Common myeloid progenitor, CD34-positive (primary cell): ENCODE measurements around the gene INO80.
"Not testable (repeated sequence)": the region's sequence is repeated elsewhere in the genome, so short reads cannot be mapped to it uniquely, and the experiment has no call there.

ENCODE experiments used
- CTCF ChIA-PET: fragments of 350-600 bp; sonication (Branson Sonifier 250); formaldehyde crosslinking; loops from one replicate; lab custom pipeline; 2021; ENCODE audit warnings: antibody characterized with exemption; lab: Charles Lee
- POLR2A ChIA-PET: fragments of 350-600 bp; sonication (Branson Sonifier 250); formaldehyde crosslinking; loops from one replicate; lab custom pipeline; 2021; ENCODE audit warnings: antibody characterized with exemption; lab: Charles Lee
- DNase-seq, 3 donors: peaks; one replicate each; pipeline versions ENCODE4 v3.0.0 to v3.0.0-alpha.2; 2013
- H3K27ac ChIP-seq, 2 experiments: 1 replicate in 1 of 2; 2 replicates in 1 of 2; pipeline ENCODE4 v1.7.0; 2013; ENCODE audit warnings: inconsistent platforms in 2 of 2, low read length in 2 of 2, mild to moderate bottlenecking in 2 of 2, low read depth in 1 of 2, moderate library complexity in 1 of 2; ENCODE audit not compliant: severe bottlenecking in 2 of 2, insufficient read depth in 1 of 2, poor library complexity in 1 of 2
- H3K27me3 ChIP-seq, 5 experiments: replicated peaks in 2 of 5; 1 replicate in 3 of 5; 2 replicates in 2 of 5; pipeline versions ENCODE4 v1.6.1 to v1.7.0; 2013; ENCODE audit warnings: low read length in 4 of 5, mild to moderate bottlenecking in 2 of 5, moderate library complexity in 2 of 5, inconsistent platforms in 1 of 5; ENCODE audit not compliant: insufficient read depth in 5 of 5, control insufficient read depth in 4 of 5
- H3K36me3 ChIP-seq, 4 experiments: 1 replicate in 2 of 4; 2 replicates in 2 of 4; pipeline versions ENCODE4 v1.6.1 to v1.7.0; 2013; ENCODE audit warnings: low read length in 3 of 4, control low read depth in 1 of 4, mild to moderate bottlenecking in 1 of 4; ENCODE audit not compliant: control insufficient read depth in 4 of 4, insufficient read depth in 4 of 4
- H3K4me1 ChIP-seq, 4 experiments: 1 replicate in 3 of 4; 2 replicates in 1 of 4; pipeline versions ENCODE4 v1.6.1 to v1.7.1; 2013; ENCODE audit warnings: low read length in 3 of 4, mild to moderate bottlenecking in 3 of 4, control low read depth in 1 of 4, inconsistent platforms in 1 of 4, moderate library complexity in 1 of 4; ENCODE audit not compliant: control insufficient read depth in 4 of 4, insufficient read depth in 4 of 4; ENCODE audit errors: control extremely low read depth in 1 of 4
- H3K4me3 ChIP-seq, 7 experiments: 1 replicate in 4 of 7; 2 replicates in 3 of 7; pipeline versions ENCODE4 v1.5.1 to v1.7.0; 2013; ENCODE audit warnings: mild to moderate bottlenecking in 7 of 7, low read length in 6 of 7, moderate library complexity in 6 of 7, inconsistent platforms in 2 of 7, low read depth in 2 of 7, control low read depth in 1 of 7; ENCODE audit not compliant: insufficient read depth in 4 of 7, control insufficient read depth in 1 of 7; ENCODE audit errors: extremely low read depth in 1 of 7
- H3K9me3 ChIP-seq, 5 experiments: 1 replicate in 4 of 5; 2 replicates in 1 of 5; pipeline versions ENCODE4 v1.6.1 to v1.7.1; 2013; ENCODE audit warnings: low read length in 4 of 5, mild to moderate bottlenecking in 2 of 5, inconsistent platforms in 1 of 5, low read depth in 1 of 5, moderate library complexity in 1 of 5; ENCODE audit not compliant: control insufficient read depth in 4 of 5, insufficient read depth in 2 of 5; ENCODE audit errors: control extremely low read depth in 1 of 5
- WGBS: methylation state at CpG from one replicate; pipeline ENCODE4 v1.1.5; 2013; ENCODE audit not compliant: insufficient coverage; 5-methylcytosine and 5-hydroxymethylcytosine counted together

Gene INO80

DNA sequence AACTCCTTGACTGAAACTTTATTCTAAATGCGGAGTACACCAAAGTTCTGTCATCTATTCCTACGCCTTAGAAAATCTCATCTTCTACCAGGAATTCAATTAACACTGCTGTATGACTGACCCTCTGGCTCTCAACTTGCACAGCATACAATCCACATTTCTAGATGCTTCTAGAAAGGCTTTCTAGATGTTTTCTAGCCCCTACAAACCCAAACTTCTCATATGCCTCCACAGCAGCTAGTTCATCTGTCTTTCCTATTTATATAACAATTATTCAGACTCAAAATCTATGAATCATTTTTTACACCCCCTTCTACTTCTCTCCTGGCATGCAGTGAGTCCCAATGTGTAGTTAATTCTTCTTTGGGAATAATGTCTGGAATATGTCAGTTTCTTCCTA is 13.2 kb downstream of the INO80 start:
- peaks cover 0 to 18% (median 4%) of the 10 kb centered on the region in 4 experiments for H3K36me3 ChIP-seq
- 100% methylated on average over 2 of the region's 2 CpGs for WGBS
- POLR2A ChIA-PET, result no interaction called here

DNA sequence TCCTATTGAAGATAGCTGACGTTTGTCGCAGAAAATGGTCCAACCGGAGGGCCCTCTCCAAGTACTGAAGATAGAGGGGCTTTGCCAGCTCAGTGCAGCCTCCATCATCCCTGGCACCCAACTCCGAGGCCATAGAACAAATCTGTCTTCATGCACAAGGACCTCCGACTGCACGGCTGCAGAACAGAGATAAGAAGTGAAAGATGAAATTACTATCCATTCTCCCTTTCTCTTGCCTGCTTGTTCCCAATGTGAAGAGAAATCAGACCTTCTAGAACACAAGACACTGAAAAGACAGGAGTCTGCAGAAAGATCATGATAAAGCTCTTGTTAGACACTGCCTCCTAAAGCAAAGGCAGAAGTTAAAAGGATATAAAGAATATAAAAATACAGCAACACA is 19.9 kb downstream of the INO80 start:
- ChIA-PET CTCF (interaction anchor here (0.6 to 1.9 kb wide), 2 partner anchors 10 to 149 kb away, joined by 3 to 5 read pairs; no protein-coding TSS in a partner anchor), POLR2A (interaction anchor here (1.0 kb wide), 1 partner anchor 20 kb away, joined by 3 read pairs; the partner anchor contains the start of gene INO80)
- H3K27me3 ChIP-seq, result no peaks in the 10 kb centered on the region
- no peaks in the 10 kb centered on the region for H3K4me1 ChIP-seq
- H3K4me3 ChIP-seq, result no peak overlapping the region
- DNase-seq, result peak in 1 of 3 donors; percentile 15
- H3K9me3 ChIP-seq, result no peaks in the 10 kb centered on the region
- WGBS, result 100% methylated on average over 3 of the region's 6 CpGs
- H3K36me3 ChIP-seq, result peaks cover 5 to 50% (median 35%) of the 10 kb centered on the region in 4 experiments
- no peak overlapping the region for H3K27ac ChIP-seq

More for the DNA sequence above, 13.2 kb downstream of the INO80 start:
- CTCF ChIA-PET, result no interaction called here
- Histone ChIP-seq H3K4me1 (no peaks in the 10 kb centered on the region), H3K27me3 (no peaks in the 10 kb centered on the region), H3K9me3 (no peaks in the 10 kb centered on the region), H3K4me3 (no peak overlapping the region), H3K27ac (no peak overlapping the region)
- DNase-seq, result no peak

DNA sequence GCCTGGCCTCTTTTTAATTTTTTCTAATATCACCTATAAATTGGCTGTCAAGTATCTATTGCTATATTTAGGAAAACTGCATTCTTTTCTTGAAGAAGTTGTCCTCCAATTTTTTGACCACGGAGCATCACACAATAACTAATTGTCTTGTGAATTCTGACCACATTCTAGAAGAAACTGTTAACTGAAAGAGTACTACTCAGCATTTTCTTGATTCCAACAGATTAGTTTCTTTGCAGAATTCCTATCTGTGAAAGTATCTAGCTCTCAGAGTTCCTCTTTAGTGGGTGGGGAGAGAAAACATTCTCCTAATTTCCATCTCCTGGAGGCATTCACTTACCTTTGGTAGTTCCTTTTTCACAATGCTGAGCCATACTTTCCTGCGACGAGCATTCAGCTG is 31.1 kb downstream of the INO80 start:
- H3K27ac ChIP-seq, result no peak overlapping the region
- CTCF ChIA-PET, result interaction anchor here (1.0 to 1.2 kb wide), 2 partner anchors 12 to 170 kb away, joined by 3 to 5 read pairs; no protein-coding TSS in a partner anchor
- peaks cover 0 to 4% (median 3%) of the 10 kb centered on the region in 4 experiments for H3K4me1 ChIP-seq
- no peaks in the 10 kb centered on the region for H3K9me3 ChIP-seq
- POLR2A ChIA-PET, result no interaction called here
- DNase-seq, result no peak
- WGBS, result 100% methylated on average over 2 of the region's 3 CpGs
- H3K36me3 ChIP-seq, result peaks cover 20 to 81% (median 60%) of the 10 kb centered on the region in 4 experiments
- H3K27me3 ChIP-seq, result no peaks in the 10 kb centered on the region
- no peak overlapping the region for H3K4me3 ChIP-seq

DNA sequence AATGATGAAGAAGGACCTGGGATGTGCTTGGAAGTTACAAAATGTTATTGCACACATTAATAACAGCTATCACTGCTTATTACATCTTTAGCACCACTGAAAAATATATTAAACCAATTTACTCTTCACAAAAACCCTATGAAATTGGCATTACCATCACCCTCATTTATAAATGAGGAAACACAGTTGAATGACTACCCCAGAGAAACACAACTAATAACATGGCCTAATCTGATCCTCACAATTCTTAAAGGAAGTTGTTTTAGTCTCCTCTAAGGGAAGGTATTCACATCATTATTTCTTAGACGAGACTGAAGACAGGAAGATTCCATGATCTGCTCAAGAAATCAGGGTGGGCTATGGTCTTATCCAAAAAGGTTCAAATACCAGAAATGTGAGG is 35.9 kb downstream of the INO80 start:
- WGBS, result no CpG with 5 or more reads among the region's 1 CpG
- peaks cover 14 to 73% (median 57%) of the 10 kb centered on the region in 4 experiments for H3K36me3 ChIP-seq
- peaks cover 0 to 19% (median 8%) of the 10 kb centered on the region in 4 experiments for H3K4me1 ChIP-seq
- ChIA-PET POLR2A (interaction anchor here (0.6 kb wide), 1 partner anchor 126 kb away, joined by 5 read pairs; no protein-coding TSS in a partner anchor), CTCF (interaction anchor here (1.1 kb wide), 4 partner anchors 37 to 242 kb away, joined by 3 to 4 read pairs (median 3); no protein-coding TSS in a partner anchor)
- H3K27me3 ChIP-seq, result no peaks in the 10 kb centered on the region
- no peaks in the 10 kb centered on the region for H3K9me3 ChIP-seq
- no peak overlapping the region for H3K4me3 ChIP-seq
- peak overlapping the region in 1 of 2 experiments; percentile 50 for H3K27ac ChIP-seq
- DNase-seq, result peak in 2 of 3 donors; percentile 8 to 10

- DNase-seq, result peak; percentile 15 to 72 (median 63)
- H3K27me3 ChIP-seq, result no peaks in the 10 kb centered on the region
- ChIA-PET CTCF (interaction anchor here (0.6 to 1.8 kb wide), 5 partner anchors 31 to 106 kb away, joined by 3 to 4 read pairs (median 3); no protein-coding TSS in a partner anchor), POLR2A (interaction anchor here (0.6 kb wide), 1 partner anchor 126 kb away, joined by 5 read pairs; no protein-coding TSS in a partner anchor)
- peaks cover 10 to 73% (median 54%) of the 10 kb centered on the region in 4 experiments for H3K36me3 ChIP-seq
- peaks cover 0 to 19% (median 8%) of the 10 kb centered on the region in 4 experiments for H3K4me1 ChIP-seq
- WGBS, result 6% methylated on average over 8 of the region's 8 CpGs
- H3K4me3 ChIP-seq, result peak overlapping the region in 1 of 7 experiments; percentile 10
- H3K27ac ChIP-seq, result peak overlapping the region in 1 of 2 experiments; percentile 32
- H3K9me3 ChIP-seq, result no peaks in the 10 kb centered on the region
Measured at GRCh38 chr15:41079717-41080116, 36.4 kb downstream of the INO80 start.

- Histone ChIP-seq H3K36me3 (peaks cover 6 to 72% (median 51%) of the 10 kb centered on the region in 4 experiments), H3K4me1 (peaks cover 0 to 19% (median 8%) of the 10 kb centered on the region in 4 experiments)
- CTCF ChIA-PET, result interaction anchor here (1.1 to 1.8 kb wide), 6 partner anchors 32 to 176 kb away, joined by 3 to 4 read pairs (median 3); no protein-coding TSS in a partner anchor
- H3K4me3 ChIP-seq, H3K27me3 ChIP-seq, DNase-seq, H3K9me3 ChIP-seq, POLR2A ChIA-PET, H3K27ac ChIP-seq: not testable (repeated sequence)
- WGBS, result 100% methylated on average over 2 of the region's 5 CpGs
Measured at GRCh38 chr15:41078879-41079278, 37.2 kb downstream of the INO80 start.

GRCh38 chr15:41078125-41078524 is 38.0 kb downstream of the INO80 start:
- CTCF ChIA-PET, result interaction anchor here (0.7 to 1.8 kb wide), 5 partner anchors 37 to 214 kb away, joined by 3 to 4 read pairs (median 3); no protein-coding TSS in a partner anchor
- Histone ChIP-seq H3K27me3 (no peaks in the 10 kb centered on the region), H3K9me3 (no peaks in the 10 kb centered on the region), H3K36me3 (peaks cover 11 to 73% (median 53%) of the 10 kb centered on the region in 4 experiments), H3K4me3 (no peak overlapping the region), H3K27ac (no peak overlapping the region), H3K4me1 (peaks cover 0 to 19% (median 8%) of the 10 kb centered on the region in 4 experiments)
- WGBS, result 100% methylated on average over 1 of the region's 7 CpGs
- POLR2A ChIA-PET, result no interaction called here
- DNase-seq, result no peak
